Measurements from ENCODE around the gene CIDEB. TPM values are rescaled to one million over a fixed set of nuclear protein-coding genes. Genes with fewer than 3 reads are reported as not detected.

The CIDEB gene
- total and polyA plus RNA-seq, 12 donors, result 16.4 to 80.3 (median 39.0) TPM

GRCh38 chr14:24313913-24314312, 6.1 kb upstream of the CIDEB start:
- H3K4me1 ChIP-seq (replicated peaks in 1 of 2), result peaks cover 20 to 54% of the 10 kb centered on the region in 2 donors
- no peak for TF ChIP-seq POLR2A (IDR thresholded peaks at IDR 0.05)
- TF ChIP-seq, protein P1, sequence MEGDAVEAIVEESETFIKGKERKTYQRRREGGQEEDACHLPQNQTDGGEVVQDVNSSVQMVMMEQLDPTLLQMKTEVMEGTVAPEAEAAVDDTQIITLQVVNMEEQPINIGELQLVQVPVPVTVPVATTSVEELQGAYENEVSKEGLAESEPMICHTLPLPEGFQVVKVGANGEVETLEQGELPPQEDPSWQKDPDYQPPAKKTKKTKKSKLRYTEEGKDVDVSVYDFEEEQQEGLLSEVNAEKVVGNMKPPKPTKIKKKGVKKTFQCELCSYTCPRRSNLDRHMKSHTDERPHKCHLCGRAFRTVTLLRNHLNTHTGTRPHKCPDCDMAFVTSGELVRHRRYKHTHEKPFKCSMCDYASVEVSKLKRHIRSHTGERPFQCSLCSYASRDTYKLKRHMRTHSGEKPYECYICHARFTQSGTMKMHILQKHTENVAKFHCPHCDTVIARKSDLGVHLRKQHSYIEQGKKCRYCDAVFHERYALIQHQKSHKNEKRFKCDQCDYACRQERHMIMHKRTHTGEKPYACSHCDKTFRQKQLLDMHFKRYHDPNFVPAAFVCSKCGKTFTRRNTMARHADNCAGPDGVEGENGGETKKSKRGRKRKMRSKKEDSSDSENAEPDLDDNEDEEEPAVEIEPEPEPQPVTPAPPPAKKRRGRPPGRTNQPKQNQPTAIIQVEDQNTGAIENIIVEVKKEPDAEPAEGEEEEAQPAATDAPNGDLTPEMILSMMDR (IDR thresholded peaks at IDR 0.05), result no peak
- H3K9me3 ChIP-seq (replicated peaks in 1 of 3), result no peaks in the 10 kb centered on the region
- intact Hi-C loops (cut with DNase I), result no loop called here
- H3K36me3 ChIP-seq (replicated peaks in 1 of 2), result no peaks in the 10 kb centered on the region
- DNase-seq, result no peak
- no peaks in the 10 kb centered on the region for H3K27me3 ChIP-seq
- H3K27ac ChIP-seq, result peak overlapping the region in 3 of 5 donors; percentile 9 to 92 (median 68)
- H3K4me3 ChIP-seq, result no peak overlapping the region
- 77 to 86% (median 81%) methylated on average over 2 of the region's 2 CpGs for WGBS, 4 donors

DNA sequence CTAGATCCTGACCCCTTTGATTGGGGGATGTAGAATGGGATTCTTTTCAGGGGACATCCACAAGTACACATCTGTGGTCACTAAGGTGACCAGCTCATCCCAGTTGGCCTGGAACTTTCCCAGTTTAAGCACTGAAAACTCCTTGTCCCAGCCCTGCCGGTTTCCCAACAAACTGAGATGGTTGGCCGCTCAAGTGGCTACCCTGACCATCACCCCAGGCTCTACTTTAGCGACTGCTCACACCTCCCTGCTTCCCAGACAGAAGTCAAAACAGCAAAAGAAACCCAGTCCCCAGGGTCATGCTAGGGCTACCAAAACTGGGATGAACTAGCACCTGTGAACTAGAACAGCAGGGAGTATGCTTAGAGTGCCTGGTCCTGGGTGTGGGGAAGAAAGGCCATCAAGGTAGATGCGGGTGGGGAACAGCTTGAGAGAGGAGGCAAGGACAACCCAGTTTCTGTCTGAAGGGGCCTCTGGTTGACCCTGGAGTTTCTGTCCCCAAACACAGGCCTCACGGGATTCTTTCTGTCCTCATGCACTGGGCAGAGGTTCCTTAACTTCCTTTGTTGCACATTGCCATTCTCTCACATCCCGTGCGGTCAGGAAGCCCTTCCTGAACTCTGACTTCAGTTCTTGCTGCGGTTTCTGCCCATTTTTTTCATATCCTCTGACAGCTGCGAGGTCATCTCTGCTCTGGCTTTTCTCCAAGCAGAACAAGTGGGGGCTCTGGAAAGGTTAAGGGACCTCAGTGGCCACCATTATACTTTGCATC, 5.1 kb upstream of the CIDEB start:
- Histone ChIP-seq H3K9me3 (replicated peaks in 1 of 3) (no peaks in the 10 kb centered on the region), H3K36me3 (replicated peaks in 1 of 2) (peaks cover 0 to under 1% of the 10 kb centered on the region in 2 donors), H3K4me1 (replicated peaks in 1 of 2) (peaks cover 20 to 61% of the 10 kb centered on the region in 2 donors), H3K27ac (peak overlapping the region in 4 of 5 donors; percentile 23 to 97 (median 80)), H3K4me3 (no peak overlapping the region), H3K27me3 (no peaks in the 10 kb centered on the region)
- intact Hi-C loops (cut with DNase I), result no loop called here
- TF ChIP-seq, protein P1 (IDR thresholded peaks at IDR 0.05), result no peak
- TF ChIP-seq POLR2A (IDR thresholded peaks at IDR 0.05), result peak in 1 of 2 donors; percentile 17
- peak in 6 of 7 donors; percentile 50 to 82 (median 65) for DNase-seq
- WGBS, 4 donors, result 58 to 66% (median 60%) methylated on average over 8 to 9 of the region's 9 CpGs

DNA sequence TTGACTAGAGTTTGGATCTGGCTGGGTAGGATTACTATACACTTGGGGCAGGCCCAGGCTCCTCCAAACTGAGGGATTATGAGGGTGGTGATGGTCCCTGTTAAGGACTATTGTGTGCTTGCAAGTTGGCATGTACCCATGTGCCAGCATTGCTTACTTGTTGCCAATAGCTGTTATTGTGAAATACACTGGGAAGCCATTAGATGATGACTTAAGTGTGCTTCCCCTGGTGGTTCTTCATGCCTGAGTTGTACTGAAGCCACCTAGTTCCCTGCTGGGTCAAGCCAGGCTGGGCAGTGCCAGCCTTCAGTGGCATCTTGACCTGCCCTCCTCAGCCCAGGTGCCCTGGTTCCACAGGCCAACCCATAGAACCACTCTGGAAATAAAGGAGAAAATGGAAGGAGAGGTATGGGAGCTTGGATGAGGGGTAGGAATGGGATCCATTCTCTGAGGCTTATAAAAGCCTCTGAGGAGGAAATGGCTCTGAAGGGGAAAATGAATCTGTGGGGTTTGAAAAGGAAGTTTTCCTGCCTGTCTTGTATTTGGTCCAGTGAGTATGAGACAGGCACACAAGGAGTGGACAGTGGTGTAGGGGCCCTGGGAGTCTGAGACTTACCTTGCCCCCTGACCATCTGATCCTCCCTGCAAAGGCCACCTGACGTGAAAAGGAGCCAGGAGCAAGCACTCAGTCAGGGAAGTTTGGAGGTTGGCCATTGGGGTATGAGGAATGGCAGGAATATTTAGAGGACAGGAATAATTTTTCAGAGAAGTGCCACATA, 4.2 kb upstream of the CIDEB start:
- peaks cover 20 to 57% of the 10 kb centered on the region in 2 donors for H3K4me1 ChIP-seq (replicated peaks in 1 of 2)
- peak in 3 of 7 donors; percentile 54 to 64 (median 59) for DNase-seq
- H3K4me3 ChIP-seq, result peak overlapping the region in 1 of 4 donors; percentile 64
- H3K27me3 ChIP-seq, result no peaks in the 10 kb centered on the region
- H3K27ac ChIP-seq, result peak overlapping the region; percentile 68 to 97 (median 83)
- no peak for TF ChIP-seq POLR2A (IDR thresholded peaks at IDR 0.05)
- TF ChIP-seq, protein P1 (IDR thresholded peaks at IDR 0.05), result peak in 1 of 6 experiments; percentile 11
- intact Hi-C loops (cut with DNase I), result no loop called here
- WGBS, 4 donors, result 81 to 86% (median 84%) methylated on average over 1 of the region's 1 CpG
- no peaks in the 10 kb centered on the region for H3K9me3 ChIP-seq (replicated peaks in 1 of 3)
- peaks cover 0 to 10% of the 10 kb centered on the region in 2 donors for H3K36me3 ChIP-seq (replicated peaks in 1 of 2)

All from adrenal gland (tissue), 12 donors.